Loucy (cell line): ENCODE measurements around the gene EVI5.

Experiments used
- CTCF ChIP-seq: fragments of 200-600 bp; sonication (generic); conservative IDR thresholded peaks from 2 replicates; pipeline ENCODE4 v1.5.1; 2014; ENCODE audit warnings: mild to moderate bottlenecking, antibody characterized with exemption, low read length
- EZH2phosphoT487 ChIP-seq: fragments of 200-600 bp; IDR thresholded peaks from 2 replicates; pipeline ENCODE4 v1.6.1; 2018; ENCODE audit warnings: antibody characterized with exemption, mild to moderate bottlenecking, moderate library complexity, borderline replicate concordance

GRCh38 chr1:92736395-92736794 is 48.5 kb downstream of the EVI5 start:
- no peak for TF ChIP-seq EZH2phosphoT487
- peak; percentile 64 for TF ChIP-seq CTCF
